DMS114 treated with DMSO at 0.1 percent for 48 hours (cell line): ENCODE measurements around the gene GIPR.
"Not testable (repeated sequence)": the region's sequence is repeated elsewhere in the genome, so short reads cannot be mapped to it uniquely, and the experiment has no call there.

Experiments used
- DNase-seq: peaks from one replicate; lab custom pipeline; 2025; ENCODE audit not compliant: unreplicated experiment; lab: John Stamatoyannopoulos, UW

Gene GIPR, protein sequence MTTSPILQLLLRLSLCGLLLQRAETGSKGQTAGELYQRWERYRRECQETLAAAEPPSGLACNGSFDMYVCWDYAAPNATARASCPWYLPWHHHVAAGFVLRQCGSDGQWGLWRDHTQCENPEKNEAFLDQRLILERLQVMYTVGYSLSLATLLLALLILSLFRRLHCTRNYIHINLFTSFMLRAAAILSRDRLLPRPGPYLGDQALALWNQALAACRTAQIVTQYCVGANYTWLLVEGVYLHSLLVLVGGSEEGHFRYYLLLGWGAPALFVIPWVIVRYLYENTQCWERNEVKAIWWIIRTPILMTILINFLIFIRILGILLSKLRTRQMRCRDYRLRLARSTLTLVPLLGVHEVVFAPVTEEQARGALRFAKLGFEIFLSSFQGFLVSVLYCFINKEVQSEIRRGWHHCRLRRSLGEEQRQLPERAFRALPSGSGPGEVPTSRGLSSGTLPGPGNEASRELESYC

DNA sequence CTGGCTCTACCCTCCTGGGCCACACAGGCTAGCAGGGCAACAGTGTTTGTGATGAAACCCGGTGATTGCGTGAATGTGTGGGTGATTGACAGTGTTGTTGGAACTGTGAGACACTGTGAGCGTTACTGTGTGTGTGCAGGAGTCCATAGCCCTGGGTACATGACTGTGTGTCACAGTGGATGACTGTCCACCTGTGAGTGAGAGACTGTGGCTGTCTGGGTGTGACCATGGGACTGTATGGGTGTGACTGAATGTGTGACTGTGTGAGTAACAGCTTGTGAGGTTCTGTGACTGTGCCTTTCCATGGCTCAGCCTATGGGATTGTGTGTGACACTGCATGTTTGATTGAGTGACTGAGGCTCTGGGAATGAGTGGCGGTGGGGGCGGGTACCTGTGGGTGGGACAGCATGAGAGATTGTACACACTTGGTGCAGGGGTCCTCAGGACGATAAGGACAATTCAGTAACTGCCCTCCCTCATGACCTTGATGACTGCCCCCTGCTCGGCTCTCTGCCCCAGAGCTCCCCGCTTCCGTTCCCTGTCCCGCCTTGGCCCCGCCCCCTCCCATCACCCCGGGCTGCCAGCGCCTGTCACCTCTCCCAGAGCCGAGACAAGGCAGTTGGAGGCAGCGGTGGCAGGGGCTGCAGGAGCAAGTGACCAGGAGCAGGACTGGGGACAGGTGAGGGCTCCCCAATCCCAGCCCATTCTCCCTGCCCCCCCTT, at the start of gene GIPR:
Gene GIPR (plus strand): TSS at position 602 of the 722 bp plus-strand sequence. CDS start 1,300 bp downstream, outside the sequence.
- DNase-seq: no peak

DNA sequence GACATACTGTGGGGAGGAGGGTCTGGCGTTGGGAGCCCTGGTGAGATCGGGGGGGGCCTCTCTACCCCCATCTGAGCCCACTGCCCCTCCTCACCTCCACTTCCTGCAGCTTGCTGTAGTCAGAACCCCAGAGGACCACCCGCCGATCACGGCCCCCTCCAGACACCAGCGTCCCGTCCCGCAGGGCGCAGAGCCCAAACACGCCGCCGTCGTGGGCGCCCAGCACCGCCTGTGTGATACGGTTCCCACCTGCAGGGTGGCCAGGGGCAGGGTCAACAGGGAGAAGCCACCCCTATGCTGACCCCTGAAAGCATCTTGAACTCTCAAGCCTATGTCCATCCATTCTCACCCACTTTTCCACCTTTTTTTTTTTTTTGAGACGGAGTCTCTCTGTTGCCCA, 46.6 kb upstream of the GIPR start:
- no peak for DNase-seq

DNA sequence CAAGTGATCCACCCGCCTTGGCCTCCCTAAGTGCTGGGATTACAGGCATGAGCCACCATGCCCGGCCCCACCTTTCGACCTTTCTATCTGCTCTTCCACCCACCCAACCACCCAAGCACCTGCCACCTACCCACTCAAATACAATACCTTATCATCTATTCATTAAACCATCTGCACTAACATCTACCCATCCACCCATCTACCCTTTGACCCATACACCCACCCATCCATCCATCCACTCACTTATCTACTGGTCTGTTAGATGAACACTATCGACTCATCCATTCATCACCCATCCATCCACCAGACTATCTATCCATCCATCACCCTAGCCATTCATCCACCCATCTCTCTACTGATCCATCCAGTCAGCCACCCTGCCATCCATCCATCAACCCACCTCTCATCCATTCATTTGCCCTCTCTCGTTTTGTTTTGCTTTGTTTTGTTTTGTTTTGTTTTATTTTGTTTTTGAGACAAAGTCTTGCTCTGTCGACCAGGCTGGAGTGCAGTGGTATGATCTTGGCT, 46.0 kb upstream of the GIPR start:
- no peak for DNase-seq

DNA sequence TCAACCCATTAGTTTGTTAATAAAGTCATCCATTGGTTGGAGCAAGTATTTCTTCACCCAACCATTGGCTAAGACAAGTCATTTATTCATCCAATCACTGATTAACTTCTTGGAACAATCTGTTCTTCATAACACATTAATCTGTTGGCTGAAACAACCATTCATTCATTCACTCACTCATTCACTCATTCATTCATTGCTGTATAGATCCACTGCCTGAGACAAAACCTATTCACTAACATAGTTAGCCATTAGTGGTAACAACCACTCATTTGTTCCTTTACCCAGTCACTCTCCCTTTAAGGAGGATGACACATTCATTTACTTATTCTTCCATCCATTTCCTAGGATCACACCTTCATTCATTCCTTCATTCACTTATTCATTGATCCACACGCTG, 44.0 kb upstream of the GIPR start:
- DNase-seq: no peak

DNA sequence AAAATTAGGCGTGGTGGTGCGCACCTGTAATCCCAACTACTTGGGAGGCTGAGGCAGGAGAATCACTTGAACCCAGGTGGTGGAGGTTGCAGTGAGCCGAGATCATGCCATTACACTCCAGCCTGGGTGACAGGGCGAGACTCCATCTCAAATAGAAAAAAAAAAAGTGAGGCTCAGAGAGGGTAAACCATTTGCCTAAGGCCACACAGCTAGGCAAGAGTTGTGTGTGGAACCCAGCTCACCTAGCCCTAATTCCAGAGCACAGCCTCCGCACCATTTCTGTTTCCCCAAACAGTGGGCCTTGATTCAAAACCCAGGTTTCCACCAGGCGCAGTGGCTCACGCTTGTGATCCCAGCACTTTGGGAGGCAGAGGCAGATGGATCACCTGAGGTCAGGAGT, 39.8 kb upstream of the GIPR start:
- not testable (repeated sequence) for DNase-seq

DNA sequence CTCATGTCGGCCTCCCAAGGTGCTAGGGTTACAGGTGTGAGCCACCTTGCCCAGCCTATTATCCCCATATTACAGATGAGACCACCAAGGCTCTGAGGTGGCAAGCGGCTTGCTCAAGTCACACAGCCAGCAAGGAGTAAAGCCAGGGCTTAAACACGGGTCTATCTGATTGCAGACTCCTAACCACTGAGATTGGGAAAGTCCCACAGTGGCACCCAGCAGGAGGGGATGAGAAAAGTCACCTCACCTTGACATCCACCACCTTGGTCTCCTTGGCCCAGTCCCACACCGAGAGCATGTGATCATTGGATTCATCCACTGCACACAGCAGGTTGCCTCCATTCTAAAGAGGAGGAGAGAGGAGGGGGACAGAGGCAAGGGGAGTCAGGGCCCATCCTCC, 38.3 kb upstream of the GIPR start:
- no peak for DNase-seq

DNA sequence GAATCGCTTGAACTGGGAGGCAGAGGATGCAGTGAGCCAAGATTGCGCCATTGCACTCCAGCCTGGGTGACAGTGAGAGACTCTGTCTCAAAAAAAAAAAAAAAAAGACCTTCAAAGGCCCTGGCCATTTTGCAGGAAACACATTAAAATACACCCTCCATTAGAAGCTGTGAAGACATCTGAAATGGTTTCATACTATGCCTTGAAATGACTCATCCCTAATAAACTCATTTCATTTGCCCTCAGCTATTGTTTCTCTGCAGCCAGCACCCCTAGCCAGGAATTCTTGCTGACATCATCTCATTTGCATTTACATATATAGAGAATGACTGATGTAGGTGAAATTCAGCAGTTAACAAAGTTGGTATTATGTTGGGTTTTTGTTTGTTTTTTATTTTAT, 37.6 kb upstream of the GIPR start:
- DNase-seq: no peak

DNA sequence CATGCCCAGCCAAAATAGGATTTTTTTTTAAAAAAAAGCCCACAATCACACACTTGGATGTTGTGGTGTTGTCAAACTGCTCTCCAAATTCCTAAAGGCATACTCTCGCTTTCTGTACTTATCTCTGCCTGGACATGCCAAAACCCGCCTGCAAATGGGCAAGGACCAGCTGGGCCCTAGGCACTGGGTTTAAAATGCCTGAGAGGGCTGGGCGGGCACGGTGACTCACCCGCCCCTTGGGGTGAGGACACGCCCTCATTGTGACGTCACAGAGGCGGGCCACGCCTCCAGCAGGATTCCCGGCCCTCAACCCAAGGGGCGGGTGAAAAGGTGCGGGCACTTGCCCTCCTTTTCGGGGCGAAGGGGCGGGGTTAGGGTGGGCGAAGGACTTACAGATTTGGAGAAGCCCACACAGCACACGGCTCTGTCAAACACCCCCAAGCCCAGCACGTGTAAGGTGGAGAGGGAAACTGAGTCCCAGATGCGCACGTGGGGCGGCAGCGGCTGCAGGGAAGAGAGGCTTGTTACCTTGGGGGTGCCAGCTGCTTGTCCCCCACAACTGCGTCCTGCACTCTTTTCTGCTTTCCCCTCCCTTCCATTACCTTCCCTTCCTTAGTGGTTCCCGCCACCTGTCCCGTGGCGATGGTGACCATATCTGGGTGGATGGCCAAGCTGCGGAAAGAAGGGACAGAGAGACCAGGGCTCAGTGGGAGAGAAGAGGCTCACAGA, 35.4 kb upstream of the GIPR start:
- DNase-seq: no peak

DNA sequence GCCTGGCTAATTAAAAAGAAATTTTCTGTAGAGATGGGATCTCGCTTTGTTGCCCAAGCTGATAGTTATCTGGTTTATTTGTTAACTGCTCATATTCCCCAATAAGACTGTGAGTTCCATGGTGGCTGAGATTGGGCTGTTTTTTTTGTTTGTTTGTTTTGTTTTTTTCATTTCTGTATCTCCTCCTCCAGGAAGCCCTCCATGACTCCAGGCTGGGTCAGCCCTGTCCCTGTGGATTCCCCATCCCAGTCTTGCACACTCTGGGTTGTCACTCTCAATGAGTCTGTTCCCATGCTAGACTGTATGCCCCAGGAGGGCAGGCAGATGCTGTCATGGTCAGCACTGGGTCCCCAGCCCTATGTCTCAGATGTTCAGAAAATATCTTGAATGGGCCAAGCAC, 31.7 kb upstream of the GIPR start:
- no peak for DNase-seq

DNA sequence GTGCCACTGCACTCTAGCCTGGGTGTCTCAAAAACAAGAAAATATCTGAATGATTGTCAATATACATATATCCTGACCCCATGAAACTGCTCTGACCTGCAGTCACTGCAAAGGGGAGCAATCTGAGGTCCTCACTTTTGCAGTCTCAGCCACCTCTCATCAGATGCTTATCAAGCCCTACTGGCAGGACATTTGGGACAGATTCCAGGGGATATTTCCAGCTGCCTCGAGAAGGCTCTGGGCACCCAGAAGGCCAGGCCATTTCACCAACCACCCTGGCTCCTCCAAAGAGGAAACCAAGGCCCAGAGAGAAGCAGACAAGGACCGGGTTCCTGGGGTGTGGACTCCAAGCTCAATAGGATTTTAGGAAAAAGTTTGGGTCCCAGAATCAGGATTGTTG, 31.1 kb upstream of the GIPR start:
- no peak for DNase-seq

DNA sequence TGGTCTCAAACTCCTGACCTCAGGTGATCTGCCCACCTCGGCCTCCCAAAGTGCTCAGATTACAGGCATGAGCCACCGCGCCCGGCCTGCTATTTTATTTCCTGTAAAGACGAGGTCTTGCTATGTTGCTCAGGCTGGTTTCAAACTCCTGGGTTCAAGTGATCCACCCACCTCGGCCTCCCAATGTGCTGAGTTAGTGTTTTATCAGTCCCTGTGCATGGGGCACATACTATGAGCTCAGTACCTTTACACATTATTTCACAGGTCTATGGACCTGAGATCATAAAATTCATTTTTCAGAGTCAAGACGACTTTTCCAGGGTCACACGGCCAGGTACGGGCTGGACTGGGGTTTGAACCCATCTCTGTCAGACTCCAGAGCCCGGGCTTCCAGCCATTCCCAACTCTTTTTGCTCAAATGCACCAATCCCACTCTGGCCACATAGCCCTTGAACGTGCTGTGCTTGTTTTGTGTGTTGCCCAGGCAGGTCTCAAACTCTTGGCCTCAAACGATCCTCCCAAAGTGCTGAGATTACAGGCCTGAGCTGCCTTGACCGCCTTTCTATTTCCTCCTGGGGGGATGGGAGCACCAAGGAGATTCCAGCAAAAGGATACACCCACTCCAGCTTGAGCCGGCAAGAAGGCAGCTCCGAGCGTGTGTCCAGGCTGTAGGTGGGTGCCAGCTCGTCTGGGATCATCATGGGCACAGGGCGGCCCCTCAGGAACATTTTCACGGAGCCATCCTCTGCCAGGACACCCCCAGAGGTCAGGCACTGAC, 29.9 kb upstream of the GIPR start:
- no peak for DNase-seq

DNA sequence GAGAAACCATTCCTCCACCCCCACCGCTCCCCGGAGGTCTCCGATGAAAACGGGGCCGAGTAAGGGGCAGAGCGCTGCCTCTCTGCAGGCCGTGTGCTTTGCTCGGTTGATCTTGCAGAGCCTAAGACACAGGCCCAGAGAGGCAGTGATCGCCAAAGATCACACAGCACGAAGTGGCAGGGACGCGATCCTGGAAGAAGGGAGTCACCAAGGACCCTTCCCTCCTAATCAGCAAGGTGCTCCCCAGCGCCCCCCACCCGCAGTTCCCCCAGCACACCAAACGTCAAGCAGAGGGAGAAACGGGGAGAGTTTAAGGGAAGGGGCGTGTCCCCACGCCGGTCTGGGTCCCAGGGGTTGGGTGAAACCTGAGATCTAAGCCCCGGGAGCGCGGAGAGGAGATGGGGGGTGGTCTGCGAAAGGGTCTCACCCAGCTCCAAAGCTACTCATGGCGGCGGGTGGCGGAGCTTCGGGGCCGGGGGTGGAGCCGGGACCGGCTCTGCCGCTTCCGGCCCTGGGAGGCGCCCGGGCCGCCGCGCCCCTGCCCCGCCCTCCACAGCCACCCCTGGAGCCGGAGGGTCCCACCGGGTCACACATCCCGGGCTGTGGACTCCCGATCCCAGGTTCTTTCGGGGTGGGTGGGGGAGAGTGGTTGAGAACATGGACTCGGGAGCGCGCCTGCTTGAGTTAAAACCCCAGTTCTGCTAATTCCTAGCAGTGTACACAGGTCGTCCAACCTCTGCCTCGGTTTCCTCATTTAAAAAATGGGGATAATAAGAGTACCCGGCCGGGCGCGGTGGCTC, 28.9 kb upstream of the GIPR start, which contains the start of gene EML2:
Gene EML2 (minus strand): TSS at position 468 of the 800 bp plus-strand sequence. CDS start 21 bp downstream, at position 447.
- DNase-seq: peak; percentile 23

DNA sequence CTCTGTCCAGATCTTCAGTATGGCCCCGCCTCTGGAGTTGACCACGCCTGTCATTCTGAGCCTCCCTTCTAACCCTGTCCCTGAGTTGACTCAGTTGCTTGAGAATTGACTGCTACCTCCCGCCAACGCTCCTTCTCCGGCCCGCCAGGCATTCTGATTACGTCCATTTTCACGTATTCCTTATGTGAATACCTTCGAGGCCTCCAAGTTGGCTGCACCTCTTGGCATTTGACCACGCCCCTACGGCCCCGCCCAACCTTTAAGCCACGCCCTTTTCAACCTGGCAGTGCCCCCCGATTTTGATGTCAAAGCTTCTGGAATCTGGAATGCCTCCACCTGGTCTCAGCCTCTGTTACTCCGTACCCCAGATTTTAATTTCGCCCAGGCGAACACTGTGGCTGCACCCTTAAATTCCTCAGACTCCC, 27.2 kb upstream of the GIPR start:
- DNase-seq: no peak

DNA sequence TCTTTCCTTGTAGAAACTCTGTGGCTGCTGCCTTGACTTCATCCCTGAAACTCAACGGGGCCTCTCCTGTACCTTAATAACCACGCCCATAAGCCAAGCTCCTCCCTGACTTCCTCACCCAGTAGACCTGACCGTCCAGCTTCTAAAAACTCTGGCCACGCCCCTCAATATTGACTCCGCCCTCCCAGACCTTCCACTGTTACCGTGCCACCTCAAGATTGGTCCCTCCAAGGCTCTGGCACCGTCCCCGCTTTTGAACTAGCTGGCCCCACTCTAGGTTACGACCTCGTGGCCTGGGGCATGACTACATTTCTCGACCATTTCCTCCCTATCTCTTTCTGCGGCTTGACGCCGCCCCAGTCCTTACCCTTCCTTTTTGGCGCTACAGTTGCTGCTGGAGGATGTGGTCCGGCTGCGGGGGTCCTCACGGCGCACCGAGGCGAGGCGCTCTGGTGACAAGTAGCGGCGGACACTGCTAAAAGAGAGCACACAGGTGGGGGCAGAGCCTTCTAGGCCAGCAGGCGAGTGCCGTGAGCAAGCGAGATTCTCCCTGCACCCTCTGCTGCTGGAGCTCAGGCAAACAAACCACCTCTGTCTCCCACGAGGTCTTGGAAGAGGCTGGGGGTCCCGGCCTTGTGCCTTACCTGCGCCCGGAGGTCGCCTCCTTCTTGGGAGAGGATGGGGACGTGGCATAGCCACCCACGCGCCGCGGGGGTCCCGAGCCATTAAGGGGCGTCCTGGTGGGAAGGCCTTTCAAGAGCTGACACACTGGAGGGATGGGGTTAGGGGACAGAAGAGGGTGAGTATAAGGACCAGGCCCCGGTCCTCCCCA, 26.5 kb upstream of the GIPR start:
- DNase-seq: no peak

DNA sequence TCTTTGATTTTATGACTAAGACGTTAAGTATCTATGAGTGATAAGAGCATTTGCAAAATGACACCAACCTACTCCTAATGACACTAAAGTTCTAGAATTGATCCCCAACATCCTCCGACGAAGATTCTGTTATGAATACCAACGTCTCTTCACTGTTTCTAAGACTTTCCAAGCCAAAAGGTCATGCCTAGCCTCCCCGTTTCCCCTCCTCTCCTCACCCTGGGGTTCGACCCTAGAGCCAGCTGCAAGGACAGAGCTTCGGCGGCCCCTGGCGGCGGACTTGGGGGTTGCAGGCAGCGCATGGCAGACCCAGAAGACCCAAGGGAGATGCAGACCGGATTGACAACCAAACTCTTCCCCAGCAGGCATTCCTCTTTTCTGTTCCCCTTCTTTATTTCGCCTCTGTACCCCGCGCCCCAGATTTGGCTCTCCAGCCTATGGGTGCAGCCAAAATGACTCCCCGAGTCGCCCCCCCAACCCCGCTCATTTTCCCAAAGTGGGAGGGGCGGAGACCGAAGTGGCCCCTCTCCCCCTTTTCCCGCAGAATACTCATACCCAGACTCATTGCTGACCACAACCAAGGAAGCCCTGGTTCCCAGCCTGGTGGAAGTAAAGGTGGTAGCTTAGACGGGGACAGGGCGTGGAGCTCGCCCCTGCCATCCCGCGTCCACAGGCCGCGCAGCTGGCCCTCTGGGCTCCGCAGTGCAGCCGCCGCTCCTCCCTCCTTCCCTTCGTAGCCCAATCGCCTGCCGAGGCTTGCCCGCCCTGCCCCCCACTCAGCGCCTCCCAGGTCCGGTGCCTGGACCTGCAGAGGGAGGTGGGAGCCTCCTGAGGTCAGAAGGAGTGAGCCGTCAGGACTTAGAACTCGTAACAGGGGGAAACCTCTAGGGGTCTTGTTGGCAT, 24.7 kb upstream of the GIPR start:
- peak; percentile 22 for DNase-seq

DNA sequence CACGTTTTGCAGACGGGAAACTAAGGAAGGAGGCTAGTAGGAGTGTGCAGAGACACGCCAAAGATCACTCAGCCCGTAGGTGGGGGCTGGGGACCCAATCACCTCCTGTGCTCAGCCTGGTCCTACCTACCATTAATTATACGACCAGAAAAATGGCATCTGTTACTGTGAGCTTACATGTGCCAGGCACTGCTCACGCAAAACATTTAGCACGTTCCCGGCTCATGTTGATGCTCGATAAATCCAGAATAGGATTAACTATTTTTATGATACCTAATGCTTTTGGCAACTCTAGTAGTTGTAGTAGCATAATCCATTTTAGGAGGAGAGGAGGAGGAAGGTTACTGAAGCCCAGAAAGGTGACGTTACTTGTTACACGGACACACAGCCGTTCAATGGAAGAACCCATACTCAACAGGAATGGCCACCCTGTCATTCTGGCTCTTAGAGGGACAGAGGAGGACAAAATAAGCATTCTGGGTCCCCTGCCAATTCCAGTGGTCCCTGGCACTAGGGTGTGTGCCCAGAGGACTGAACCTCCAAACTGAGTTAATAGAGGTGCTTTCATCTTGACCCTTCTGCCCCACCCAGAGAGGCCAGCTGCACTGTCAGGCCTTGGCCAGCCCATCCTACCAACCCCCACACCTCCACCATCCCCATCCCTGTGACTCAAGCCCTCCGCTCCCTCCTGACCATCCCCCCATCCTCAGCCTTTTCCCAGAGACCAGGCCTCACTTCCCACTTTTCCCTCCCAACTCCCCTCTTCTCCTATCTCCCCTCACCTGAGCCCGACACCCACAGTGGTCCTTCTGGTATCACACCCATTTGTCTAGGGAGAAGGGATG, 23.9 kb upstream of the GIPR start:
- no peak for DNase-seq

DNA sequence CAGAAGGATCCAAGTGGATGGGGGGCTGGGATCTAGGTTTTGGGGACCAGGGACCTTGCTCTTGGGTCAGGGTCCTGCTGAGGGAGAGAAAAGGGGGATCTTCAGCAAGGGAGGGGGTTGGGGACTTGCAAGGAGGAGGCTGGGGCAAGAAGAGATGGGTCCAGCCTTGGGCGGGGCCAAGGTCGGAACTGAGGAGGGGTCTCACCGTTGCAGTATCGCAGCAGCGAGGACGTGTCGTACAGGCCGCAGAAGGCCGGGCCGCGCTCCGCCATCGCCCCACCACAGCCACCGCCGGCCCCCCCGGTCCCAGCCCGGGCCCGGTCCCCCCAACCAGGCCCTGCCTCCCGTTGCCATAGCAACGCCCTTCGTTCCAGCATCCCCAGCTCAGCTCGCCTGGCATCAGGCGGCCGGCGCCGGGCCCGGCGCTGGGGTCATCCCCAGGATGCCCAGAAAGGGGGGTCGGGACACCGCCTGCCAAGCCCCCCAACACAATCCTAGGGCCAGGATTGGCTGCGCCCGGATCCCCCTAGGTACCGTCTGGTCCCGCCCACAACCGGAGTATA, 22.9 kb upstream of the GIPR start:
- DNase-seq: no peak
